PC-3 (cell line): ENCODE results near the gene KLHL6. TPM values are rescaled to one million over a fixed set of nuclear protein-coding genes. Genes with fewer than 3 reads are reported as not detected.

ENCODE experiments used
- ATAC-seq: fragments of 200-7000 bp; cut with Tn5 transposase; 2 replicates; pipeline ENCODE4 v1.9.1; 2020; ENCODE audit warnings: mild to moderate bottlenecking, moderate library complexity
- BruUV-seq: library from RNA; stranded (reverse); fragments of 400-500 nt; replicated peaks from 2 replicates; lab custom pipeline; 2021; lab: Mats Ljungman, UMichigan
- CTCF ChIA-PET: fragments of 300-600 bp; sonication (Branson Sonifier 250); formaldehyde crosslinking; loops from one replicate; lab custom pipeline; 2022; ENCODE audit warnings: antibody characterized with exemption; lab: Charles Lee
- POLR2A ChIA-PET: fragments of 300-600 bp; sonication (Branson Sonifier 250); formaldehyde crosslinking; loops from one replicate; lab custom pipeline; 2022; ENCODE audit warnings: antibody characterized with exemption; ENCODE audit not compliant: unreplicated experiment; lab: Charles Lee
- DNase-seq: peaks from one replicate; pipeline ENCODE4 v3.0.0-alpha.2; 2015
- H2AFZ ChIP-seq: fragments of 300-600 bp; sonication (generic); 2 replicates; pipeline ENCODE4 v1.6.0; 2016; ENCODE audit warnings: antibody characterized with exemption, low read length
- H3F3A ChIP-seq: fragments of 300-600 bp; sonication (generic); one replicate; pipeline ENCODE4 v1.6.0; 2017; ENCODE audit warnings: antibody characterized with exemption, low read length, control low read depth, mild to moderate bottlenecking; ENCODE audit not compliant: unreplicated experiment
- H3K27ac ChIP-seq: fragments of 300-600 bp; sonication (generic); 2 replicates; pipeline ENCODE4 v1.5.1; 2016; ENCODE audit warnings: mild to moderate bottlenecking, low read length
- H3K27me3 ChIP-seq: fragments of 300-600 bp; sonication (generic); 2 replicates; pipeline ENCODE4 v1.6.1; 2016; ENCODE audit warnings: low read length, mixed read lengths
- H3K36me3 ChIP-seq: fragments of 300-600 bp; sonication (generic); 2 replicates; pipeline ENCODE4 v1.6.1; 2016; ENCODE audit warnings: low read depth, mixed run types, low read length, mixed read lengths
- H3K4me1 ChIP-seq: fragments of 300-600 bp; sonication (generic); 2 replicates; pipeline ENCODE4 v1.5.1; 2016; ENCODE audit warnings: low read length; ENCODE audit not compliant: insufficient read depth
- H3K4me2 ChIP-seq: fragments of 300-600 bp; sonication (generic); 2 replicates; pipeline ENCODE4 v1.6.0; 2016; ENCODE audit warnings: low read length
- H3K4me3 ChIP-seq: fragments of 300-600 bp; sonication (generic); 2 replicates; pipeline ENCODE4 v1.5.1; 2016; ENCODE audit warnings: mild to moderate bottlenecking, low read length, mixed read lengths
- H3K79me2 ChIP-seq: fragments of 300-600 bp; sonication (generic); 2 replicates; pipeline ENCODE4 v1.6.1; 2017; ENCODE audit warnings: low read length, mixed read lengths
- H3K9ac ChIP-seq: fragments of 300-600 bp; sonication (generic); 2 replicates; pipeline ENCODE4 v1.6.0; 2016; ENCODE audit warnings: mild to moderate bottlenecking, low read length
- H3K9me2 ChIP-seq: fragments of 300-600 bp; sonication (generic); replicated peaks from 2 replicates; pipeline ENCODE4 v1.6.1; 2016; ENCODE audit warnings: mixed run types, low read length, mixed read lengths
- H3K9me3 ChIP-seq: fragments of 300-600 bp; sonication (generic); 2 replicates; pipeline ENCODE4 v1.6.1; 2016; ENCODE audit warnings: low read length, mixed read lengths
- H4K20me1 ChIP-seq: fragments of 300-600 bp; sonication (generic); 2 replicates; pipeline ENCODE4 v1.6.1; 2016; ENCODE audit warnings: low read length, mixed read lengths
- EZH2 ChIP-seq: fragments of 300-600 bp; sonication (generic); IDR thresholded peaks from one replicate; pipeline ENCODE4 v1.6.1; 2017; ENCODE audit warnings: antibody characterized with exemption, mild to moderate bottlenecking, low read length; ENCODE audit not compliant: unreplicated experiment
- EZH2phosphoT487 ChIP-seq: fragments of 300-600 bp; sonication (generic); IDR thresholded peaks from 2 replicates; pipeline ENCODE4 v1.6.1; 2018; ENCODE audit warnings: mild to moderate bottlenecking, antibody characterized with exemption, low read length, borderline replicate concordance
- intact Hi-C: fragments of 100-400 bp; cut with micrococcal nuclease; formaldehyde crosslinking; loops from 2 replicates; pipeline ENCODE4 v1.9.0; 2023
- total RNA-seq: library from RNA; depleted of rRNA; stranded (reverse); fragments of >200 nt; gene quantifications from 2 replicates; pipeline ENCODE4 v1.2.3, GENCODE V29; 2014
- TF ChIP-seq, protein P1 (sequence below): fragments of 300-600 bp; sonication (generic); conservative IDR thresholded peaks from 2 replicates; pipeline ENCODE4 v1.5.1; 2017; ENCODE audit warnings: antibody characterized with exemption, low read depth, mild to moderate bottlenecking, low read length

The KLHL6 gene
- total RNA-seq, 1 experiment from 2014 or later: not detected

DNA sequence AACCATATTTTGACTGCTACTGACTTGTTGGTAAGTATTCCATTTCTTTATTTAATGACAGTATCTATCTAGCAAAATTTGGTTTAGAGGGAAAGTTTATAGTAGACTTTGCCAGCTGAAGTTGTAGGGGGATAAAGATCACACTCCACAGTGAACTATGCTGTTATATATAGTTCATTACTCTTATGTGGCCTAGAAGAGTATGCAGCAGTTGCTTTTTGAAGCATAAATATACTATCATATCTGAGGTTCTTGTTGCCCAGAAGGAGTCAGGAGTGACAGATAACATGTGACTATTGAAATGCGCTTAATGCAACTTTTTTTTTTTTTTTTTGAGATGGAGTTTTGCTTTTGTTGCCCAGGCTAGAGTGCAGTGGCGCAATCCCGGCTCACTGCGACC lies 101.4 kb downstream of the KLHL6 start:
- Histone ChIP-seq H3F3A (no peaks in the 10 kb centered on the region), H4K20me1 (no peaks in the 10 kb centered on the region), H3K4me1 (peaks cover 20% of the 10 kb centered on the region), H3K27ac (0 out of 2 replicates have a peak overlapping the region, but pooled peaks have one; percentile 65), H3K79me2 (no peaks in the 10 kb centered on the region), H3K27me3 (no peaks in the 10 kb centered on the region), H3K9ac (no peak overlapping the region), H3K4me3 (no peak overlapping the region), H3K9me3 (no peaks in the 10 kb centered on the region), H3K4me2 (no peak overlapping the region), H3K9me2 (no peaks in the 10 kb centered on the region), H3K36me3 (no peaks in the 10 kb centered on the region), H2AFZ (no peak overlapping the region)
- BruUV-seq: no TSS peak
- DNase-seq (no peak), ATAC-seq (no peak)
- no peak for TF ChIP-seq EZH2
- TF ChIP-seq, protein P1, sequence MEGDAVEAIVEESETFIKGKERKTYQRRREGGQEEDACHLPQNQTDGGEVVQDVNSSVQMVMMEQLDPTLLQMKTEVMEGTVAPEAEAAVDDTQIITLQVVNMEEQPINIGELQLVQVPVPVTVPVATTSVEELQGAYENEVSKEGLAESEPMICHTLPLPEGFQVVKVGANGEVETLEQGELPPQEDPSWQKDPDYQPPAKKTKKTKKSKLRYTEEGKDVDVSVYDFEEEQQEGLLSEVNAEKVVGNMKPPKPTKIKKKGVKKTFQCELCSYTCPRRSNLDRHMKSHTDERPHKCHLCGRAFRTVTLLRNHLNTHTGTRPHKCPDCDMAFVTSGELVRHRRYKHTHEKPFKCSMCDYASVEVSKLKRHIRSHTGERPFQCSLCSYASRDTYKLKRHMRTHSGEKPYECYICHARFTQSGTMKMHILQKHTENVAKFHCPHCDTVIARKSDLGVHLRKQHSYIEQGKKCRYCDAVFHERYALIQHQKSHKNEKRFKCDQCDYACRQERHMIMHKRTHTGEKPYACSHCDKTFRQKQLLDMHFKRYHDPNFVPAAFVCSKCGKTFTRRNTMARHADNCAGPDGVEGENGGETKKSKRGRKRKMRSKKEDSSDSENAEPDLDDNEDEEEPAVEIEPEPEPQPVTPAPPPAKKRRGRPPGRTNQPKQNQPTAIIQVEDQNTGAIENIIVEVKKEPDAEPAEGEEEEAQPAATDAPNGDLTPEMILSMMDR: no peak
- TF ChIP-seq EZH2phosphoT487: no peak
- ChIA-PET POLR2A (no interaction called here), CTCF (no interaction called here)
- intact Hi-C loops: no loop called here

DNA sequence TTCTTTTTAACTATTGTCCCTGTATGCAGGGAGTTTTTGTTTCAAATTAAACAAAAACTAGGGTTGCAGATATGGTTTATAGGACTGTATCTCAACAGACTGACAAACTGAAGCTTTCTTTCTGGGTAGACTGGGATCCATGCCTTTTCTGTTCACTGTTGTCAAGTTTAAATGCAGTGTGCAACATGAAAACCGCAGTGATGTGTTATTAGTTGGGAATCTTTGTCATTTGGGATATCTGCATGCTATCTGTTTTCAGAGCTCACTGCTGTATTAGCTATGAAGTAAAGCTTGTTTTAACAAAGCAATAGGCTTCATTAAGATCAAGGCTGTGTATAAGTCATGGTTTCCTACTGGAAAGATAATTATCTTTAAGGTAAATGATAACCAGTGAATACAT lies 105.7 kb downstream of the KLHL6 start:
- CTCF ChIA-PET: no interaction called here
- Histone ChIP-seq H3K4me3 (no peak overlapping the region), H3F3A (no peaks in the 10 kb centered on the region), H3K9me3 (no peaks in the 10 kb centered on the region), H4K20me1 (no peaks in the 10 kb centered on the region), H3K27ac (no peak overlapping the region), H3K27me3 (no peaks in the 10 kb centered on the region), H3K4me1 (peaks cover 22% of the 10 kb centered on the region), H3K4me2 (peak overlapping the region; percentile 100; the same call in 1 of the 2 replicates), H3K79me2 (peaks cover 9% of the 10 kb centered on the region), H2AFZ (no peak overlapping the region), H3K9me2 (no peaks in the 10 kb centered on the region), H3K9ac (no peak overlapping the region), H3K36me3 (no peaks in the 10 kb centered on the region)
- ATAC-seq: no peak
- DNase-seq: no peak
- intact Hi-C loops: no loop called here
- POLR2A ChIA-PET: no interaction called here
- TF ChIP-seq, protein P1: no peak
- no peak for TF ChIP-seq EZH2phosphoT487
- no peak for TF ChIP-seq EZH2
- no TSS peak for BruUV-seq

DNA sequence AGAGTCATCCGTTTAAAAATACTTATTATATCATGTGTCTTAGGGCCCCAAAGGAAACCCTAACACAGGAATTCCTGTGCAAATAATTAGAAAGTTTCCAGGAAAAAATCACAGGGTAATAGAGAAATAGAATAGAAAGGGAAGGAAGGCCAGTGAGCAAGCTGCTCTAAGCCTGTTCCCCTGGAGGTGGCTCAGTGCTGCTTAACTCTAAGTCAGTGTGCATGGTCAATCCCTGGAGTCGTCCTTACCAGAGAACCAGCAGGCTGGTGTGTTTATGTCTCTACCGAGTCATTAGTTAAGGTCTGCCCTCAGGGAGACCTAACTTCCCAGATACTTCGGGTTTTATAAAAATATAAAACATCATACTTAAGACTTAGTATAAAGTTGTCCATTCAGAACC lies 106.1 kb downstream of the KLHL6 start:
- ChIA-PET CTCF (no interaction called here), POLR2A (no interaction called here)
- peaks cover 3% of the 10 kb centered on the region; the same call in 1 of the 2 replicates for H3K9me3 ChIP-seq
- H3K27ac ChIP-seq: no peak overlapping the region
- no peaks in the 10 kb centered on the region for H3F3A ChIP-seq
- BruUV-seq: no TSS peak
- intact Hi-C loops: no loop called here
- H3K36me3 ChIP-seq: no peaks in the 10 kb centered on the region
- H3K4me1 ChIP-seq: peaks cover 19% of the 10 kb centered on the region
- H2AFZ ChIP-seq: no peak overlapping the region
- H3K4me2 ChIP-seq: peak overlapping the region; percentile 100; the same call in 1 of the 2 replicates
- DNase-seq (no peak), ATAC-seq (peak; percentile 22; the same call in 1 of the 2 replicates)
- peaks cover 9% of the 10 kb centered on the region for H3K79me2 ChIP-seq
- H3K9ac ChIP-seq: no peak overlapping the region
- H3K4me3 ChIP-seq: no peak overlapping the region
- H3K9me2 ChIP-seq: no peaks in the 10 kb centered on the region
- TF ChIP-seq, protein P1: no peak
- TF ChIP-seq EZH2 (no peak), EZH2phosphoT487 (no peak)
- H4K20me1 ChIP-seq: no peaks in the 10 kb centered on the region
- H3K27me3 ChIP-seq: no peaks in the 10 kb centered on the region
